HG02840 (cell line): Measurements from ENCODE around the gene STPG1.

ENCODE experiments used
- ATAC-seq: cut with Tn5 transposase; IDR thresholded peaks from one replicate; pipeline ENCODE4 v1.9.1; 2021; ENCODE audit warnings: mild to moderate bottlenecking, moderate library complexity, moderate number of reproducible peaks; ENCODE audit not compliant: unreplicated experiment, low FRiP score

Gene STPG1

GRCh38 chr1:24374891-24375786 lies 38.4 kb downstream of the STPG1 start:
- no peak for ATAC-seq

- no peak for ATAC-seq
These were observed 39.9 kb downstream of the STPG1 start for GRCh38 chr1:24373710-24374109.

- ATAC-seq, result no peak
These were observed 40.5 kb downstream of the STPG1 start for GRCh38 chr1:24373044-24373443.

GRCh38 chr1:24369801-24370200 lies 43.8 kb downstream of the STPG1 start:
- no peak for ATAC-seq

GRCh38 chr1:24369199-24369598 lies 44.4 kb downstream of the STPG1 start:
- no peak for ATAC-seq

- ATAC-seq, result no peak
These were observed 46.9 kb downstream of the STPG1 start for GRCh38 chr1:24366707-24367106.

GRCh38 chr1:24364975-24365678 lies 48.5 kb downstream of the STPG1 start:
- ATAC-seq, result no peak

GRCh38 chr1:24364605-24364974 lies 49.0 kb downstream of the STPG1 start:
- no peak for ATAC-seq

GRCh38 chr1:24363994-24364393 lies 49.6 kb downstream of the STPG1 start:
- ATAC-seq, result no peak

GRCh38 chr1:24362982-24363614 lies 50.5 kb downstream of the STPG1 start:
- ATAC-seq, result no peak

GRCh38 chr1:24362396-24362795 lies 51.2 kb downstream of the STPG1 start:
- ATAC-seq, result no peak

GRCh38 chr1:24361811-24362210 lies 51.8 kb downstream of the STPG1 start:
- no peak for ATAC-seq

GRCh38 chr1:24360681-24361080 lies 52.9 kb downstream of the STPG1 start:
- ATAC-seq, result no peak

- no peak for ATAC-seq
These were observed 56.5 kb downstream of the STPG1 start for GRCh38 chr1:24357038-24357437.

GRCh38 chr1:24355466-24355865 lies 58.1 kb downstream of the STPG1 start:
- no peak for ATAC-seq

- ATAC-seq, result no peak
These were observed 60.2 kb downstream of the STPG1 start for GRCh38 chr1:24353292-24353891.

GRCh38 chr1:24351918-24352627 lies 61.5 kb downstream of the STPG1 start:
- ATAC-seq, result no peak

GRCh38 chr1:24351247-24351646 lies 62.3 kb downstream of the STPG1 start:
- ATAC-seq, result no peak

GRCh38 chr1:24349891-24350290 lies 63.7 kb downstream of the STPG1 start:
- ATAC-seq, result no peak

- no peak for ATAC-seq
These were observed 65.4 kb downstream of the STPG1 start for GRCh38 chr1:24348196-24348595.
